ENCODE results near the gene CREG2. TPM values are rescaled to one million over a fixed set of nuclear protein-coding genes. Genes with fewer than 3 reads are reported as not detected.

CREG2 gene
- total RNA-seq, 4 donors from 2014 or later, result 0.04 to 0.54 TPM; not detected in 2

DNA sequence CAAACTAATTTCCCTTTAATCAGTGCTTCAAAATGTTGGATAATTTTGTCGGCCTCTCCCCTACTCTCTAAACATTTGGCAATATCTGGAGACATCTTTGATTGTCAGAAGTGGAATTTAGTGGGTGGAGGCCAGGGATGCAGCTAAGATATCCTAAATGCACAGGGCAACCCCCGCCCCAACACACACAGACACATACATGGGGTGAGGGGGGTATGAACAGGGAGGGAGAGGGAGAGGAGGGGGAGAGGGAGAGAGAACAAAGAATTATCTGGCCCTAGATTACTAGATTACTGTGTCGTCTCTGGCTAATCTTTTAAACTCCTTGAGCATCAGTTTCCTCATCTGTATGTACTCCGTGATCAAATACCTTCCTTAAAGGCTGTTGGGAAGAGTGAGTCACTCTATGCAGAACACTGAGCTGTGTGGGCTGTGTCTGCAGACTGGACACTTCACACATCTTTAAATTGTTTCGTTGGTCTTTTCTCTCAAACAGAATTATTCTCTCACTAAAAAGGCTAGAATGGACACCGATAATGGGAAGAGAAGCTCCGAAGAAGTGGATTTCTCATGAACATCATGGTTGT, 81.7 kb downstream of the CREG2 start:
- Histone ChIP-seq H3K36me3 (no peaks in the 10 kb centered on the region), H3K4me3 (peak overlapping the region in 1 of 2 donors; percentile 99), H3K4me1 (peaks cover 0 to 83% (median 18%) of the 10 kb centered on the region in 3 donors), H3K27ac (peak overlapping the region in 3 of 4 donors; percentile 86 to 91 (median 86)), H3K27me3 (no peaks in the 10 kb centered on the region), H3K9me3 (no peaks in the 10 kb centered on the region)
- peak; percentile 29 for TF ChIP-seq POLR2AphosphoS5 (IDR thresholded peaks at IDR 0.05)
- TF ChIP-seq POLR2A (IDR thresholded peaks at IDR 0.05), result no peak
- no peak for ATAC-seq
- 40 to 42% methylated on average over 5 to 6 of the region's 7 CpGs for WGBS, 2 donors (ENCODE audit: low coverage in 1 of 2)

DNA sequence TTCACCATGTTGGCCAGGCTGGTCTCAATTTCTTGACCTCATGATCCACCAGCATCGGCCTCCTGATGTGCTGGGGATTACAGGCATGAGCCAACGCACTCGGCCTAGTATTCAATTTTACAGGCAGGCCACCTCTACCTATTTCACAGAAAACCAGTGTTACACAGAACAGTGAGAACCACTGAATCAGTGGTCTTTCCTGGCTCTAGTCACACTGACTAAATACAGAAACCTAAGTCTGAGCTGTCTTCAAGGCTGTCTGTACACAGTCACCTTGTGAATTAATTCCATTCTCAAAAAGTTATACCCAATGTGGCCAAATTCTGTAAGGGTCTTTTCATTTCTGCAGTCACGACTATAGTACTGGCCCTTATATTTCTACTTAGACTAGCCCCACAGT, 82.3 kb downstream of the CREG2 start:
- Histone ChIP-seq H3K4me3 (no peak overlapping the region), H3K4me1 (peaks cover 0 to 88% (median 19%) of the 10 kb centered on the region in 3 donors), H3K36me3 (no peaks in the 10 kb centered on the region), H3K9me3 (no peaks in the 10 kb centered on the region), H3K27ac (peak overlapping the region in 2 of 4 donors; percentile 86 to 91), H3K27me3 (no peaks in the 10 kb centered on the region)
- ATAC-seq, result no peak
- 33 to 63% methylated on average over 1 to 3 of the region's 4 CpGs for WGBS, 2 donors (ENCODE audit: low coverage in 1 of 2)
- TF ChIP-seq, protein P1, sequence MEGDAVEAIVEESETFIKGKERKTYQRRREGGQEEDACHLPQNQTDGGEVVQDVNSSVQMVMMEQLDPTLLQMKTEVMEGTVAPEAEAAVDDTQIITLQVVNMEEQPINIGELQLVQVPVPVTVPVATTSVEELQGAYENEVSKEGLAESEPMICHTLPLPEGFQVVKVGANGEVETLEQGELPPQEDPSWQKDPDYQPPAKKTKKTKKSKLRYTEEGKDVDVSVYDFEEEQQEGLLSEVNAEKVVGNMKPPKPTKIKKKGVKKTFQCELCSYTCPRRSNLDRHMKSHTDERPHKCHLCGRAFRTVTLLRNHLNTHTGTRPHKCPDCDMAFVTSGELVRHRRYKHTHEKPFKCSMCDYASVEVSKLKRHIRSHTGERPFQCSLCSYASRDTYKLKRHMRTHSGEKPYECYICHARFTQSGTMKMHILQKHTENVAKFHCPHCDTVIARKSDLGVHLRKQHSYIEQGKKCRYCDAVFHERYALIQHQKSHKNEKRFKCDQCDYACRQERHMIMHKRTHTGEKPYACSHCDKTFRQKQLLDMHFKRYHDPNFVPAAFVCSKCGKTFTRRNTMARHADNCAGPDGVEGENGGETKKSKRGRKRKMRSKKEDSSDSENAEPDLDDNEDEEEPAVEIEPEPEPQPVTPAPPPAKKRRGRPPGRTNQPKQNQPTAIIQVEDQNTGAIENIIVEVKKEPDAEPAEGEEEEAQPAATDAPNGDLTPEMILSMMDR (IDR thresholded peaks at IDR 0.05), result no peak
- TF ChIP-seq EP300 (IDR thresholded peaks at IDR 0.05) (no peak), POLR2AphosphoS5 (IDR thresholded peaks at IDR 0.05) (no peak), POLR2A (IDR thresholded peaks at IDR 0.05) (no peak)

DNA sequence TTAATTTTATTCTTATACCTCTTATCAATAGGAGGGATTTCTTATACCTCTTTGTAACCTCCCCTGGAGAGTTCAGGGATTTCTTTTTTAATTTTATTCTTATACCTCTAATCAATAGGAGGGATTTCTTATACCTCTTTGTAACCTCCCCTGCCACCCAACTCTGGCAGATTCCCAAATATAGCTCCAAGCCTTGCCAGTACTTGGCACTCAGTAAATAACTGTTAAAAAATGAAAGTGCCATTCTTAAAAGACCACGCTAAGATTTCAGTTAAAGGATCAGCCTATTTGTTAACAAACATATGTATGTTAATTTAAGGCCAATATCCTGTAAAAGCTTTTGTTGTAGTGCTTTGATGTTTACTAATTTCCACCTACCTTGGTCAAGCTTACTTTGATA, 83.6 kb downstream of the CREG2 start:
- Histone ChIP-seq H3K4me3 (no peak overlapping the region), H3K9me3 (no peaks in the 10 kb centered on the region), H3K27me3 (no peaks in the 10 kb centered on the region), H3K27ac (no peak overlapping the region), H3K36me3 (no peaks in the 10 kb centered on the region), H3K4me1 (peaks cover 0 to 92% (median 29%) of the 10 kb centered on the region in 3 donors)
- WGBS, 2 donors (ENCODE audit: low coverage in 1 of 2), result 70 to 100% methylated on average over 1 of the region's 1 CpG
- ATAC-seq, result no peak
- TF ChIP-seq POLR2AphosphoS5 (IDR thresholded peaks at IDR 0.05) (no peak), EP300 (IDR thresholded peaks at IDR 0.05) (no peak), POLR2A (IDR thresholded peaks at IDR 0.05) (no peak)
- TF ChIP-seq, protein P1 (IDR thresholded peaks at IDR 0.05), result no peak

DNA sequence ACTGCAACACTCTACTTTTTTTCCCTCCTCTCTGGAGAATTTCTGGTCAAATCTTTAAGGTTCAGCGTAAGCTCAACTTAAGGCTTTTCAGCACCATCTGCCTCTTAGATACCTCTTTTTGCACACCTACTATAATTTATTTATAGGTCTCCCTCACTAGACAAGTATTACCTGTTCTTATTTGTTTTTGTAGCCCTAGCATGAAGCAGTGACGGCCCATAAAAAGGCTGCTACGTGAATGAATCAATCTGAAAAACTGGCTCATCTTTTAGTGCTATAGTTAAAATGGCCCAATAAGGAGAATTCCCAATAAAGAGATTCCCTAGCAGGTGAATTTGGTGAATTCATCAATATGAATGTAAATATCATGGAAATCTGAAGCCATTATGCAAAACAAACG, 85.3 kb downstream of the CREG2 start:
- no peak for ATAC-seq
- H3K4me1 ChIP-seq, result peaks cover 0 to 100% (median 31%) of the 10 kb centered on the region in 3 donors
- H3K27ac ChIP-seq, result no peak overlapping the region
- no peaks in the 10 kb centered on the region for H3K9me3 ChIP-seq
- H3K27me3 ChIP-seq, result no peaks in the 10 kb centered on the region
- TF ChIP-seq POLR2A (IDR thresholded peaks at IDR 0.05), result no peak
- TF ChIP-seq EP300 (IDR thresholded peaks at IDR 0.05), result no peak
- H3K36me3 ChIP-seq, result no peaks in the 10 kb centered on the region
- no peak overlapping the region for H3K4me3 ChIP-seq
- 83 to 90% methylated on average over 3 of the region's 4 CpGs for WGBS, 2 donors (ENCODE audit: low coverage in 1 of 2)

DNA sequence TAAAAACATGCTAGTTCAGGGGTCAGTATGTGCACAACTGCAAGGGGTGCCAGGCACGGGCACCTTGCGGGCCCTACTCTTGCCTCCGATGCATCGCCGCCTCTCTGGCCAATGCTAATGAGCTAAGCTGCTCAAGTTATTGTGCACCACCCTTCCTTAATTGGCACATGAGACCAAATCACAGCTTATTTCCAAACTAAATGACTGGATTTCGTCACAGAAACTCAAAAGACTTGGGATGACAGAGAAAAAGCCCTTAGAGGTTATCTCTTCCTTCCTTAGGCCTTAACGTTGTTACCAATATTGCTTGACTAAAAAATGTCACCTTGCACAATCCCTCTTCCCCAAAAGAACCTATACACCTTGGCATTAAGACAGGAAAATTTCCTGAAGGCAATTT, 86.5 kb downstream of the CREG2 start:
- H3K4me3 ChIP-seq, result no peak overlapping the region
- H3K27me3 ChIP-seq, result no peaks in the 10 kb centered on the region
- peaks cover 0 to 100% (median 25%) of the 10 kb centered on the region in 3 donors for H3K4me1 ChIP-seq
- no peaks in the 10 kb centered on the region for H3K9me3 ChIP-seq
- 61 to 78% methylated on average over 4 to 5 of the region's 7 CpGs for WGBS, 2 donors (ENCODE audit: low coverage in 1 of 2)
- H3K36me3 ChIP-seq, result no peaks in the 10 kb centered on the region
- ATAC-seq, result no peak
- H3K27ac ChIP-seq, result no peak overlapping the region
- no peak for TF ChIP-seq POLR2A (IDR thresholded peaks at IDR 0.05)
- no peak for TF ChIP-seq EP300 (IDR thresholded peaks at IDR 0.05)
- TF ChIP-seq, protein P1 (IDR thresholded peaks at IDR 0.05), result no peak
- TF ChIP-seq POLR2AphosphoS5 (IDR thresholded peaks at IDR 0.05), result no peak

DNA sequence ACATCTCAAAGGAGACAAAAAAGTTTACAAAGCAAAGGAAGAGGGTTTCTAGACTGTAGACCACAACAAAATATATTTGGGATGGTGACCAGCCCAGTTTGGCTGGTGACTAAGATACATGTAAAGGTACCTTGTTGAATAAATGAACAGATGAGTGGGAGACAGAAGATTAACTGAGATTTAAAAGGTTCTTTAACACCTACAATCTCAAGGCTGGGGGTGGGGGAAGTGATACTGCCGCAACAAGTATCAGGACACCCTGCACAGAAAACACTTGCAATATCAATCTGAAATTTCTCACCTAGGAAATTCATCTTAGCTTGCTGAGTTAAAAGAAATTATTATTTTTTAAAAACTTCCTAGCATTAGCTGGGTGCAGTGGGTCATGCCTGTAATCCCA, 87.1 kb downstream of the CREG2 start:
- 90 to 92% methylated on average over 1 of the region's 1 CpG for WGBS, 2 donors (ENCODE audit: low coverage in 1 of 2)
- no peak for ATAC-seq
- no peak overlapping the region for H3K4me3 ChIP-seq
- no peaks in the 10 kb centered on the region for H3K27me3 ChIP-seq
- no peaks in the 10 kb centered on the region for H3K36me3 ChIP-seq
- no peaks in the 10 kb centered on the region for H3K9me3 ChIP-seq
- TF ChIP-seq, protein P1 (IDR thresholded peaks at IDR 0.05), result no peak
- TF ChIP-seq POLR2A (IDR thresholded peaks at IDR 0.05) (no peak), POLR2AphosphoS5 (IDR thresholded peaks at IDR 0.05) (no peak), EP300 (IDR thresholded peaks at IDR 0.05) (no peak)
- peak overlapping the region in 1 of 4 donors; percentile 14 for H3K27ac ChIP-seq
- peaks cover 0 to 95% (median 21%) of the 10 kb centered on the region in 3 donors for H3K4me1 ChIP-seq
